ENCODE results near the gene ZSWIM9.

DNA sequence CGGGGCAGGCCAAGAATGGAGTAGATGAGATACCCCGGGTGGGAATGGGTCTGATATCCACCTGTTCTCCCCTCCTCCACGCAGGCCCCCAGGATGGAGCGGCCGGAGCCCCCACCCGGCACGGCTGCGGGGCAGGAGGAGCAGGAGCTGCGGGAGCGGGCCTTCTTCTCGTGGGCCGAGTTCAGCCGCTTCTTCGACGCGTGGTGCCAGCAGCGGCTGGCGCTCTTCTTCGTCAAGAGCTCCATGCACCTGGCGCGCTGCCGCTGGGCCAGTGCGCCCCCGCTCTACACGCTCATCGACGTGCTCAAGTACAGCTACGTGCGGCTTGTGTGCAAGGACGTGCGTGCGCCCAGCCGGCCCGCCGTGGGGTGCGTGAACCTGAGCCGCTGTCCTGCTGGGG is 1.2 kb downstream of the ZSWIM9 start:
- no peak for TF ChIP-seq CTCF (IDR thresholded peaks at IDR 0.05; ENCODE audit: low read depth, low read length, missing input control)
- no peak for TF ChIP-seq RAD21 (IDR thresholded peaks at IDR 0.05)
- TF ChIP-seq TAF1 (conservative IDR thresholded peaks at IDR 0.05): no peak
- no peak for TF ChIP-seq YY1 (IDR thresholded peaks at IDR 0.05)
- no peak for TF ChIP-seq JUND (IDR thresholded peaks at IDR 0.05)
- no peak for TF ChIP-seq GABPA (IDR thresholded peaks at IDR 0.05 in 1 of 2, conservative IDR thresholded peaks at IDR 0.05 in 1 of 2)
- TF ChIP-seq RXRA (IDR thresholded peaks at IDR 0.05): no peak
- no peak for TF ChIP-seq EGR1 (IDR thresholded peaks at IDR 0.05; ENCODE audit: low read depth in 2 of 2)
- TF ChIP-seq REST (IDR thresholded peaks at IDR 0.05): no peak
- no peak for TF ChIP-seq HNF4G (IDR thresholded peaks at IDR 0.05)
- TF ChIP-seq, protein P1, sequence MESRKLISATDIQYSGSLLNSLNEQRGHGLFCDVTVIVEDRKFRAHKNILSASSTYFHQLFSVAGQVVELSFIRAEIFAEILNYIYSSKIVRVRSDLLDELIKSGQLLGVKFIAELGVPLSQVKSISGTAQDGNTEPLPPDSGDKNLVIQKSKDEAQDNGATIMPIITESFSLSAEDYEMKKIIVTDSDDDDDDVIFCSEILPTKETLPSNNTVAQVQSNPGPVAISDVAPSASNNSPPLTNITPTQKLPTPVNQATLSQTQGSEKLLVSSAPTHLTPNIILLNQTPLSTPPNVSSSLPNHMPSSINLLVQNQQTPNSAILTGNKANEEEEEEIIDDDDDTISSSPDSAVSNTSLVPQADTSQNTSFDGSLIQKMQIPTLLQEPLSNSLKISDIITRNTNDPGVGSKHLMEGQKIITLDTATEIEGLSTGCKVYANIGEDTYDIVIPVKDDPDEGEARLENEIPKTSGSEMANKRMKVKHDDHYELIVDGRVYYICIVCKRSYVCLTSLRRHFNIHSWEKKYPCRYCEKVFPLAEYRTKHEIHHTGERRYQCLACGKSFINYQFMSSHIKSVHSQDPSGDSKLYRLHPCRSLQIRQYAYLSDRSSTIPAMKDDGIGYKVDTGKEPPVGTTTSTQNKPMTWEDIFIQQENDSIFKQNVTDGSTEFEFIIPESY (IDR thresholded peaks at IDR 0.05): no peak
- TF ChIP-seq, protein P2, sequence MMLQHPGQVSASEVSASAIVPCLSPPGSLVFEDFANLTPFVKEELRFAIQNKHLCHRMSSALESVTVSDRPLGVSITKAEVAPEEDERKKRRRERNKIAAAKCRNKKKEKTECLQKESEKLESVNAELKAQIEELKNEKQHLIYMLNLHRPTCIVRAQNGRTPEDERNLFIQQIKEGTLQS (IDR thresholded peaks at IDR 0.05): no peak
- TF ChIP-seq HNF4A (conservative IDR thresholded peaks at IDR 0.05): no peak

Measured in liver (tissue), 3 donors.